GM21786 (cell line): Measurements from ENCODE around the gene SPIRE1.
"Not testable (repeated sequence)": the region's sequence is repeated elsewhere in the genome, so short reads cannot be mapped to it uniquely, and the experiment has no call there.

Experiments used
- ATAC-seq: cut with Tn5 transposase; IDR thresholded peaks from one replicate; pipeline ENCODE4 v1.9.1; 2021; ENCODE audit not compliant: unreplicated experiment

Gene SPIRE1

GRCh38 chr18:12599966-12600365 is 57.9 kb downstream of the SPIRE1 start:
- ATAC-seq = no peak

GRCh38 chr18:12599543-12599942 is 58.4 kb downstream of the SPIRE1 start:
- no peak for ATAC-seq

GRCh38 chr18:12598181-12598930 is 59.6 kb downstream of the SPIRE1 start:
- ATAC-seq = no peak

- no peak for ATAC-seq
These were observed 60.1 kb downstream of the SPIRE1 start for GRCh38 chr18:12597760-12598159.

- ATAC-seq = no peak
These were observed 62.2 kb downstream of the SPIRE1 start for GRCh38 chr18:12595571-12596255.

- ATAC-seq = no peak
These were observed 64.0 kb downstream of the SPIRE1 start for GRCh38 chr18:12593866-12594265.

- no peak for ATAC-seq
These were observed 65.2 kb downstream of the SPIRE1 start for GRCh38 chr18:12592597-12593127.

- no peak for ATAC-seq
These were observed 68.5 kb downstream of the SPIRE1 start for GRCh38 chr18:12589448-12589847.

- ATAC-seq = no peak
These were observed 71.0 kb downstream of the SPIRE1 start for GRCh38 chr18:12586956-12587355.

GRCh38 chr18:12585218-12585617 is 72.7 kb downstream of the SPIRE1 start:
- no peak for ATAC-seq

GRCh38 chr18:12580630-12581342 is 77.1 kb downstream of the SPIRE1 start:
- ATAC-seq = no peak

GRCh38 chr18:12579775-12580174 is 78.1 kb downstream of the SPIRE1 start:
- ATAC-seq = no peak

GRCh38 chr18:12577848-12578247 is 80.1 kb downstream of the SPIRE1 start:
- ATAC-seq = no peak

- no peak for ATAC-seq
These were observed 83.3 kb downstream of the SPIRE1 start for GRCh38 chr18:12574494-12575185.

- ATAC-seq = no peak
These were observed 86.3 kb downstream of the SPIRE1 start for GRCh38 chr18:12571630-12572029.

- ATAC-seq = no peak
These were observed 88.1 kb downstream of the SPIRE1 start for GRCh38 chr18:12569791-12570190.

- no peak for ATAC-seq
These were observed 90.1 kb downstream of the SPIRE1 start for GRCh38 chr18:12567849-12568248.

GRCh38 chr18:12564861-12565260 is 93.0 kb downstream of the SPIRE1 start:
- ATAC-seq = no peak

GRCh38 chr18:12564378-12564777 is 93.5 kb downstream of the SPIRE1 start:
- no peak for ATAC-seq

GRCh38 chr18:12560600-12560999 is 97.3 kb downstream of the SPIRE1 start:
- ATAC-seq = not testable (repeated sequence)

GRCh38 chr18:12559319-12559718 is 98.6 kb downstream of the SPIRE1 start:
- no peak for ATAC-seq
